Transverse colon (tissue), 4 donors: ENCODE data around the gene GDPD5. TPM values are rescaled to one million over a fixed set of nuclear protein-coding genes. Genes with fewer than 3 reads are reported as not detected.

Source experiments
- DNase-seq: peaks from one replicate; pipeline ENCODE4 v3.0.0-alpha.2; 2019
- H3K27ac ChIP-seq, 4 donors: fragments of 200-600 bp; sonication (generic); 2 replicates each; pipeline ENCODE4 v1.5.1; 2016 to 2018; ENCODE audit warnings: inconsistent platforms in 4 of 4
- H3K27me3 ChIP-seq: fragments of 200-600 bp; sonication (generic); 2 replicates; pipeline ENCODE4 v1.5.1; 2017; ENCODE audit warnings: inconsistent platforms
- H3K36me3 ChIP-seq, 4 donors: fragments of 200-600 bp; sonication (generic); 2 replicates each; pipeline ENCODE4 v1.5.1; 2017 to 2019; ENCODE audit warnings: inconsistent platforms in 4 of 4
- H3K4me1 ChIP-seq, 4 donors: fragments of 200-600 bp; sonication (generic); 2 replicates each; pipeline ENCODE4 v1.5.1; 2017 to 2020; ENCODE audit warnings: inconsistent platforms in 4 of 4
- H3K4me3 ChIP-seq, 4 donors: fragments of 200-600 bp; sonication (generic); 1 replicate in 1 of 4; 2 replicates in 3 of 4; pipeline versions ENCODE4 v1.5.1 to v1.6.1; 2017 to 2019; ENCODE audit warnings: inconsistent platforms in 4 of 4
- H3K9me3 ChIP-seq, 2 donors: fragments of 200-600 bp; sonication (generic); 2 replicates each; pipeline ENCODE4 v1.5.1; 2017 to 2019; ENCODE audit warnings: inconsistent platforms in 2 of 2
- EP300 ChIP-seq: sonication (generic); formaldehyde crosslinking; IDR thresholded peaks from one replicate; pipeline ENCODE4 v1.6.1; 2017; ENCODE audit warnings: antibody characterized with exemption, low read depth
- POLR2A ChIP-seq: fragments of 450-650 bp; IDR thresholded peaks from one replicate; pipeline ENCODE4 v1.6.1; 2016; ENCODE audit warnings: antibody characterized with exemption, mild to moderate bottlenecking, moderate library complexity
- POLR2AphosphoS5 ChIP-seq, 3 donors: sonication (generic); formaldehyde crosslinking; IDR thresholded peaks; one replicate each; pipeline ENCODE4 v1.6.1; 2016; ENCODE audit warnings: antibody characterized with exemption in 3 of 3
- WGBS, 2 donors: methylation state at CpG; one replicate each; pipeline ENCODE4 v1.1.5; 2018; ENCODE audit warnings: low coverage in 1 of 2; 5-methylcytosine and 5-hydroxymethylcytosine counted together
- in situ Hi-C, 4 donors: fragments of 200-750 bp; cut with MboI; loops; one replicate each; pipeline versions ENCODE4 v1.15.0 to v1.15.1; 2017; ENCODE audit warnings: low sequenced_read_pairs in 3 of 4, low pct_ligation_motif_present in 1 of 4, low pct_unique_long_range_greater_than_20kb in 1 of 4
- intact Hi-C: fragments of 100-400 bp; cut with DNase I; formaldehyde crosslinking; loops from one replicate; pipeline ENCODE4 v1.15.1; 2023; ENCODE audit warnings: low total_unique reads
- total RNA-seq, 4 donors: library from RNA; depleted of rRNA; stranded (reverse); fragments of >200 nt; gene quantifications; one replicate each; pipeline ENCODE4 v1.1.0, GENCODE V29; 2016
- TF ChIP-seq, protein P1 (sequence below), 5 experiments: fragments of 200-600 bp in 3 of 5; fragments of 450-650 bp in 2 of 5; sonication (generic) in 3 of 5; IDR thresholded peaks; 1 replicate in 2 of 5; 2 replicates in 3 of 5; pipeline ENCODE4 v1.5.1; 2016 to 2017; ENCODE audit warnings: antibody characterized with exemption in 5 of 5, inconsistent platforms in 3 of 5, mild to moderate bottlenecking in 2 of 5, moderate library complexity in 1 of 5

GDPD5 gene
- total RNA-seq, 4 donors from 2014 or later = 3.7 to 10.1 (median 7.1) TPM; not detected in 1

DNA sequence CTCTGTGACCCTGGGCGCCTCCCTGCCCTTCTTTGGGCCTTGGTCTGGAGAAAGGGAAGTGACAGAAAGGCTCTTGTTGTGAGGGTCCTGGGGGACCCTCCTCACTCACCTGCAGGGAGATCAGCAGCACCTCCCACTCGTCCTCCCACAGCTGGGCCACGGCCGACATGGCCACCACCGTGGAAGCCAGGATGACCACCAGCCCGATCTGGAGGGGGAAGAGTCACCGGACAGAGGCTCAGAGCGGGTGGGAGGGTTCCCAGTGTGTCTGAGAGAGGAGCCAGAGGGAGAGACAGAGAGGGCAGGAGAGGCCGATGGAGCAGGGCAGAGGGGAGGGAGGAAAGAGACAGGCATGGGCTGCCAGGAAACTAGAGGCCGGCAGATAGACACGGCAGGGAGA is 76.0 kb downstream of the GDPD5 start:
- H3K27ac ChIP-seq = no peak overlapping the region
- DNase-seq = no peak
- H3K27me3 ChIP-seq = no peaks in the 10 kb centered on the region
- H3K36me3 ChIP-seq = no peaks in the 10 kb centered on the region
- no peaks in the 10 kb centered on the region for H3K4me1 ChIP-seq
- TF ChIP-seq EP300 (no peak), POLR2A (no peak), POLR2AphosphoS5 (IDR thresholded peaks at IDR 0.05) (no peak)
- TF ChIP-seq, protein P1, sequence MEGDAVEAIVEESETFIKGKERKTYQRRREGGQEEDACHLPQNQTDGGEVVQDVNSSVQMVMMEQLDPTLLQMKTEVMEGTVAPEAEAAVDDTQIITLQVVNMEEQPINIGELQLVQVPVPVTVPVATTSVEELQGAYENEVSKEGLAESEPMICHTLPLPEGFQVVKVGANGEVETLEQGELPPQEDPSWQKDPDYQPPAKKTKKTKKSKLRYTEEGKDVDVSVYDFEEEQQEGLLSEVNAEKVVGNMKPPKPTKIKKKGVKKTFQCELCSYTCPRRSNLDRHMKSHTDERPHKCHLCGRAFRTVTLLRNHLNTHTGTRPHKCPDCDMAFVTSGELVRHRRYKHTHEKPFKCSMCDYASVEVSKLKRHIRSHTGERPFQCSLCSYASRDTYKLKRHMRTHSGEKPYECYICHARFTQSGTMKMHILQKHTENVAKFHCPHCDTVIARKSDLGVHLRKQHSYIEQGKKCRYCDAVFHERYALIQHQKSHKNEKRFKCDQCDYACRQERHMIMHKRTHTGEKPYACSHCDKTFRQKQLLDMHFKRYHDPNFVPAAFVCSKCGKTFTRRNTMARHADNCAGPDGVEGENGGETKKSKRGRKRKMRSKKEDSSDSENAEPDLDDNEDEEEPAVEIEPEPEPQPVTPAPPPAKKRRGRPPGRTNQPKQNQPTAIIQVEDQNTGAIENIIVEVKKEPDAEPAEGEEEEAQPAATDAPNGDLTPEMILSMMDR (IDR thresholded peaks at IDR 0.05) = no peak
- H3K9me3 ChIP-seq = no peaks in the 10 kb centered on the region
- in situ Hi-C loops (loop anchor here (5.0 to 25.0 kb wide), 3 partner anchors 83 to 88 kb away; partner anchors contain the start of gene GDPD5 (in 1 of the 4)), intact Hi-C loops (no loop called here)
- 70 to 88% methylated on average over 4 to 11 of the region's 11 CpGs for WGBS, 2 donors
- H3K4me3 ChIP-seq = no peak overlapping the region

DNA sequence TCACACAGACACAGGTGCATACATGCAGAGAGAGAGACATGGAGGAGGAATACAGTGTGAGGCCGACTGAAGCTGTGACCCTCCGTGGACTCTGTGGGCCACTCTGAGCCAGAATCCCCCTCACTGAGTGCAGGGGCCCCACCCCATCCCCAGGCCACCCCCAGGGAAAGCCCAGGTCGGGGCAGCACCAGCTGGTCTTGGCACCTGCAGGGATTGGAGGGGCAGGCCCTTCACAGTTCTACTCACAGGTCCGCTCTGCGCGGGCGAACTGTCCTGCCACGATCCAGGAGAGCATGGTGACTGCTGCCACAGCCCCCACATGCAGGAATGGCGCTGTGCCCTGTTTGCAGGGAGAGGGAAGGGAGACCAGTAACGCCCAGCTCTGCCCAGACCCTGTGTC is 76.5 kb downstream of the GDPD5 start:
- intact Hi-C loops = no loop called here
- H3K4me3 ChIP-seq = no peak overlapping the region
- H3K9me3 ChIP-seq = no peaks in the 10 kb centered on the region
- H3K27me3 ChIP-seq = no peaks in the 10 kb centered on the region
- no peaks in the 10 kb centered on the region for H3K36me3 ChIP-seq
- H3K27ac ChIP-seq = no peak overlapping the region
- DNase-seq = no peak
- TF ChIP-seq EP300 (no peak), POLR2A (no peak), POLR2AphosphoS5 (IDR thresholded peaks at IDR 0.05) (no peak)
- TF ChIP-seq, protein P1 (IDR thresholded peaks at IDR 0.05) = no peak
- in situ Hi-C loops = loop anchor here (5.0 to 25.0 kb wide), 3 partner anchors 83 to 88 kb away; partner anchors contain the start of gene GDPD5 (in 1 of the 4)
- H3K4me1 ChIP-seq = no peaks in the 10 kb centered on the region
- WGBS, 2 donors = 84% methylated on average over 10 of the region's 10 CpGs; no CpG with 5 or more reads in 1 of the 2 donors

DNA sequence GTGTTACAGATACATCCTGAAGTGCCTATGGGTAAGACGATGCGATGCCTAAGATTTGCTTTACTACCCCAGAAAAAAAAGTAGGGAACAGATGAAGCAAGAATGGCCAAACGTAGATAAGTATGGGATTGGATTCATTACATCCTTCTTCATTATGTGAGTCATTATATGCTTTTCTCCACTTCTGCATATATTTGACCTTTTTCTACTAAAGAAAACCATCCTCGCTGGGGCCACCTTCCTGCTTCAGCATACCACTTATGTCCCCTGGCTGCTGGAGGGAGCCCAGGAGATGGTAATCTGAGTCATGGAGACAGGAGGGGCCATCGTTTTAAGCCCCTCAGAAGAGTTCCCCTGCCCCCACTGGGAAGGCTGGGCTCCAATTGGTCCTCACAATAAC is 78.3 kb downstream of the GDPD5 start:
- H3K36me3 ChIP-seq = no peaks in the 10 kb centered on the region
- H3K9me3 ChIP-seq = no peaks in the 10 kb centered on the region
- H3K27ac ChIP-seq = no peak overlapping the region
- 68 to 80% methylated on average over 5 of the region's 5 CpGs for WGBS, 2 donors
- no peak overlapping the region for H3K4me3 ChIP-seq
- intact Hi-C loops (loop anchor here (2.0 kb wide), 1 partner anchor 83 kb away; no protein-coding TSS in a partner anchor), in situ Hi-C loops (loop anchor here (5.0 to 25.0 kb wide), 3 partner anchors 85 to 90 kb away; partner anchors contain the start of gene GDPD5 (in 1 of the 4))
- DNase-seq = no peak
- no peaks in the 10 kb centered on the region for H3K4me1 ChIP-seq
- no peaks in the 10 kb centered on the region for H3K27me3 ChIP-seq
- TF ChIP-seq EP300 (no peak), POLR2AphosphoS5 (IDR thresholded peaks at IDR 0.05) (no peak), POLR2A (no peak)
- TF ChIP-seq, protein P1 (IDR thresholded peaks at IDR 0.05) = no peak

DNA sequence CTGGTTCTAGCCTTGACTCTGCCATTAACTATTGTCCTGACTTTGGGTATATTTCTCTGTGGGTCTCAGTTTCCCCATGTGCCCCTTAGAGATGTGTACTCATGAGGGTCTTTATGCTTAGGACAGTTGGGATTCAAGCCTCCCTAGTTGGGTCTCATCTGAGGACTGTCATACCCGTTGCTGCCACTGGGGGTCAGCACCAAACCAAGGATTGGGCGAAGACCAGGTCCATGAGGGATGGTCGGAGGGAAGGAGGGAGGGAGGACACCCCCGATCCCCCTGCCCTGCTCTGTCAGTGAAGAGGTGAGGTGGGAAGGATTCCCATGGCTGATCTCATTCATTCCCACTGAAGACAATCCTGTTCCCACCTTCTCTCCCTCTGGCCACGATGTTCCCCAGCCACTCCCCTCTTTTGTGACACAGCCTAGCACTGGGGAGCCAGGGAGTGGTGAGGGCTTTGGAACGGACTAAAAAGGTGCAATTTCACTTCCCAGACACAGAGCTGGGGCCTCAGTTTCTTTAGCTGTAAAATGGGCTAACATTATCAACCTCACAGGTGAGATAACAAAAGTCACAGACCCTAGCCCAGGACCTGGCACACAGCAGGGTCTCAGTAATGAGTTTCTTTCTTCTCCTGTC is 80.3 kb downstream of the GDPD5 start:
- DNase-seq = peak; percentile 77
- Histone ChIP-seq H3K9me3 (no peaks in the 10 kb centered on the region), H3K36me3 (no peaks in the 10 kb centered on the region), H3K27ac (no peak overlapping the region), H3K4me1 (no peaks in the 10 kb centered on the region), H3K27me3 (no peaks in the 10 kb centered on the region), H3K4me3 (no peak overlapping the region)
- TF ChIP-seq, protein P1 (IDR thresholded peaks at IDR 0.05) = peak; percentile 96 to 98 (median 96)
- TF ChIP-seq POLR2A (no peak), EP300 (no peak), POLR2AphosphoS5 (IDR thresholded peaks at IDR 0.05) (no peak)
- intact Hi-C loops = no loop called here
- in situ Hi-C loops = loop anchor here (5.0 to 25.0 kb wide), 3 partner anchors 87 to 92 kb away; partner anchors contain the start of gene GDPD5 (in 1 of the 4)
- WGBS, 2 donors = 13% methylated on average over 6 of the region's 6 CpGs; no CpG with 5 or more reads in 1 of the 2 donors
